GM21423 (cell line): ENCODE data around the gene LRRC49.

Experiments used
- ATAC-seq: cut with Tn5 transposase; IDR thresholded peaks from one replicate; pipeline ENCODE4 v1.9.1; 2021; ENCODE audit warnings: mild to moderate bottlenecking, moderate library complexity; ENCODE audit not compliant: unreplicated experiment

LRRC49 gene

DNA sequence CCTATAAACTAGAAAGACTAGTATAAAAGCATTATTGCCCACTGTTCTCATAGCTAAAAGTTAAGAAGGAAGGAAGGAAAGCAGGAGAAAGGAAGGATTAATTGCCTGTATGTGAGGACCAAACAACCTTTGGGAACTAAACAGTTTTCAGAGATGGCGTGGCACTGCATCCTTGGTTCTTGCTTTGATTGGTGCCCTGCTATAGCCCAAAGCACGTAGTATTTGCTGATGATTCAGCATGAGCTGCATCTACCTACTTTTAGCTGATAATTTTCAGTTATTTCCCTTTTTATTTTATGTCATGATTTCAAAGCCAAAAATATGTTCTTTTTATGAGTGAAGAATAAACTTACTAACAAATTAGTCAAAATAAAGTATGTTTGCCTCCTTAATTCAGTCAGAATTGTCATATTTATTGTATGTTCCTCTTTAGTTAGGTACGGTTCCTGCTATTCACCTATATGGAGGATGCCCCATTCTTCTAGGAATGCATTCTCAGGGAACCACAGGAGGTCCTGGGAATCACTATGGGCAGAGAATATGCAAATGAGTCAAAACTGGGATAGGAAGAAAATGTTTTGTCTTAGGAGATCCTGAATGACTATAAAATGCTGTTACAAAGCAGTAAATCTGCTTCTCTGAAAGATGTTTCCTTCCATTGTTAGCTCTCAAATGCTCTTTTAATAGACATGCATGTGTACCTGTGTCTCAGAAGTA is 157.2 kb downstream of the LRRC49 start:
- no peak for ATAC-seq

DNA sequence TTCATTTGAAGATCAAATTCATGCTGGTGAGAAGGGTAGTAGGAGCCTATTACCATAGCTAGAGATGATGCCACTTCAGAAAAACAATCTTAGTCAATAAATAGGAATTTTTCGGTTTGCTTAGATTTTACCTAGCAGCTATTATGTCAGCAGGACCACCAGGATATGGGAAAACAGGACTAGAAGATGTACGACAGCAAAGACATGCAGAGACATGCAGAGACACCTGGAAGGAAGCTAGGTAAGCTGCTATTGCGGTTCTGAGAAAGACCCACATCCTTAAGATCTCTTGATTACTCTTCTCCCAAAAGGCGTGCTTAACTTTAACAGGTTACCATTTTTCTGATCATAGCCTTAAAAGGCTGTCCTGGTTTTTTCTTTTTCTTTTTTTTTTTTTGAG is 157.8 kb downstream of the LRRC49 start:
- no peak for ATAC-seq

DNA sequence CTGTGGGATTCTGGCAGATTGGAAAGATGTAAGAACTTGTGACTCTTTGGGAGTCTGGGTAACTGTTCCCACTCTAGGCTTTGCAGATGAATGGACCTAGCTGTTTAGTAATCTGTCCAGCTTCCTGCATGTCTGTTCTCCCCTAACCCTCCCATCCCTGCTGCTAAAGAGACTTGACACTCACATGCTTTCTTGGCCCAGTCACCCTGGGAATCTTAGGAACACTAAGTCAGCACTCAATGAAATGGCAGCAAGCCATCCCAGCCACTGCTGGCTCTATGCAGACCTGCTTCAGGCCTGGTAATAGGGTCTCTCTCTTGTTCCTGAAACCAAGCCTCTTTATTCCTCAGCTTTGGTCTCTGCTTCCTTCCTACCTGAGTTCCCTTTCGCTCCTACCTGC is 158.9 kb downstream of the LRRC49 start:
- ATAC-seq, result no peak

DNA sequence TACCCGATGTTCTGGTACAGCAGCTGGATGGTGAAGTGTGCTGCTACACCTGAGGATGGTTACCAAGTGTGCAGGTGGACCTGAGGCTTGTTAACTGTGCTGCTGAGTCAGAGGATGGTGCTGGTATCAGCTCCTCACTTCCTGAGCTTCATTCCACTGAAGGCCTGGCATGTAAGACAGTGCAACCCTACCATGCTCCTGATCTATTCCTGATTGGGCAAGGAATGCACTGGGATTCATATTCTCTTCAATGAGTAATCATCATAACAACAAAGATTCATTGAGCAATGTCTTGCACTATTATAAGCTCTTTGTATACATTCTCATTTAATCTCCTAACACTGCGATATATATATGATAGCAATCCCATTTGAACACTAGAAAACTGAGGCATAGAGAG is 159.7 kb downstream of the LRRC49 start:
- no peak for ATAC-seq

DNA sequence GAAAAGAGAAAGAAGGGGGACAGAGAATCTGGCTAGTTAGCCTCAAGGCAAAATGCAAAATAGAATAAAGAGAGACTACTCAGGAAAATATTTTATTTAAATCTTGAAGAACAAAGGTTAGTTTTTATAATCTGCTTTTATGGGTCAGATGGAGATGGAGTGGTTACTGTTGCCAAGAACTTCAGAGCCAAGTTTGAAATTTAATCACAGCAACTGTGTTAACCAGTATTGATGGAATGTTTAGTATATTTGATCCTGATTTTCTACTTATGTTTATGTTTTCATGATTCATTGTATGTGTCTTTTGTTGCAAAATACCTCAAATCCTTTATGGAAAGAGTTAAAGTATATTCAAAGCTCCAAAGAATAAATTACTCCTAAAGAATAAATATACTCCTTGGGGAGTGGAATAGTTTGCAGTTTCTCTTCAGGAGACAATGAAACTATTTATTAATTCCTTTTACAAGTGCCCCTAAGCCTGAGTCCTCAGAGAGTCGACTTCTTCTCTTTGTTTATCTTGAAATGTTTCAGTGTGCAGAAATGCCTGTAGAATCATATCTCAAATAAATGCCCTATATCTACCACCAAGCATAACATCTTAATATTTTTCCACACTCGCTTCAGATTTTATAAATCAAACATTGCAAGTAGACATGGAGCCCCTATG is 161.8 kb downstream of the LRRC49 start:
- no peak for ATAC-seq

DNA sequence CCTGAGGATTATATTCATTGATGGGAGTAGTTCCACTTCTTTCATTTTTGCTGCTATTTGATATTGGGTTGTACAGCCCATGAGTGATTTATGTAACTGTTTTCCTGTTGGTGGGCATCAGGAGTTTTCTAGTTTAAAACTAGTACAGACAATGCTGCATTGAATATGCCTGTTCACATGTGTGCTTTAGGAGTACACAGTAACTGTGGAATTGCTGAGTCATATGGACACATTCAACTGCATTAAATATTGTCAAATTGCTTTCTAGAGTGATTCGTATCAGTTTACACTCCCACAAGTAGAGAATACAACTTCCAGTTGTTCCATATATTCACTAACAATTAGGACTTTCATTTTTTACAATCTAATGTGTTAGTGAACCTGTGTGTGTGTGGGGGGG is 162.8 kb downstream of the LRRC49 start:
- no peak for ATAC-seq

DNA sequence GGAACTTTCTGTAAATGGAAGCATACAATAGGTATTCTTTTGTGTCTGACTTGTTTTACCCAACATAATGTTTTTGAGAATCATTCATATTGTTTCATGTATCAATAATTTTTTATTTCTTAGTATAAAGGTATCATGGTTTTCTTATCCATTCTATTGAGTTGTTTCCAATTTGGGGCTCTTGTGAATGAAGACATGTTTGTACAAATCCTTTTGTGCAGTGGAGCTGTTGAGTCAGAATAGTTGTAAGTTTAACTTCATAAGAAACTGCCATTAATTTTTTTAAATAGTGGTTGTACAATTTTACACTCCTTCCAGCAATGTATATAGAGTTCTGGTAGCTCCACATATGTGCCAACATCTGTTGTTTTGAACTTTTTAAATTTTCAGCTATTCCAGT is 163.5 kb downstream of the LRRC49 start:
- ATAC-seq, result no peak

DNA sequence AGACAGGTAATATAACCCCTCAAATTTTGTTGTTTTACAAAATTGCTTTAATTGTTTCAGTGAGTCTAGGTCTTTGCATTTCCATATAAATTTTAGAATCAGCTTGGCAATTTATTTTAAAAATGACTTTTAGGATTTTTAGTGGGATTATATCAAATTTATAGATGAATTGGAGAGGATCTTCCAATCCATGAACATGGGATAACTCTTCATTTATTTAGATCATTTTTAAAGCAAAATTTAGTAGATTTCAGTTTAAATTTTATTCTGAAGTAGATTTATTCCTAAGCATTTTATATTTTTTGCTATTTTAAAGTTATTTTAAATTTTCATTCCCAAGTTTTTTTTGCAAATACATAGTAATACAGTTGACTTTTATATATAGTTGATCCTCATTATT is 164.5 kb downstream of the LRRC49 start:
- ATAC-seq, result no peak

DNA sequence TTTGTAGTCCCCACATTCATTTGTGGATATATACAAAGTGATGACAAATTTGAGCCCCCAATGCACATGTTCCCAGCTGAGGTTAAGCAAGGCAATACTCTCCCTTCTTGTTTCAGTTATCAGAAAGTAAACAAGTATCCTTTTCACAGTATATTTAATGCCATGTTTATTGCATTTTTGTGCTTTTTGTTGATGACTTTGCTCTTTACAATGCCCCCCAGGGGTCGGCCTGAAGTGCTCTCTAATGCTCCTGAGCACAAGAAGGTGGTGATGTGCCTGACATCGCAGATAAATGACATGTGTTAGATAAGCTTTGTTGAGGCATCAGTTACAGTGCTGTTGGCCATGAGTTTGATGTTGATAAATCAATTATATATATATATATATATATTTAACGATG is 165.0 kb downstream of the LRRC49 start:
- no peak for ATAC-seq

DNA sequence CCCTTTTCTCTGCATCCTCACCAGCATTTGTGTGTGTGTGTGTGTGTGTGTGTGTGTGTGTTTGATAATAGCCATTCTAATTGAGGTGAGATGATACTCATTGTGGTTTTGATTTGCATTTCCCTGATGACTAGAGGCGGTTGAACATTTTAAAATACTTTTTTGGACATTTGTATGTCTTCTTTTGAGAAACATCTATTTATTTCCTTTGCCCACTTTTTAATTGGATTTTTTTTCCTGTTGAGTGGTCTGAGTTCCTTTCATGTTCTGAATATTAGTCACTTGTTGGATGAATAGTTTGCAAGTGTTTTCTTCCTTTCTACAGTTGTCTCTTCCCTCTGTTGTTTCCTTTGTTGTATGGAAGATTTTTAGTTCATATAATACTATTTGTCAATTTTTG is 168.4 kb downstream of the LRRC49 start:
- ATAC-seq, result no peak

DNA sequence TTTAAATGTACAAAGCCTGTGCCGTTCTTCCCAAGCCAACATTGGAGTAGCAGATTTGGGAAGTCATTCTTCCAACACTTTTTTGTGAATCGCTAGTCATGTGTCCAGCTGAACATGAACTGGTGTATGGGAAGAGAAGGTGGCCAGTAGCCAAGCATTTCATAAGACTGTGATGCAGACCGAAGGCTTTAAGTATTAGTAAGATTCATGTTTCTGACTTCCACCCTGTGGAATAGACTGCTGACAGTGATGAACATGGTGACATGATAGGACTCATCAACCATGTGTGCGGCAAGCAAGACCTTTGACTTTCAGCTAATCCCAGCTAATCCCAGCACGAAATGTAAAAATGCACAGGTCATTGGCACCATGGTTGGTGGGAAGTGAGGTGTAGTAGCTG is 174.4 kb downstream of the LRRC49 start:
- ATAC-seq, result no peak

DNA sequence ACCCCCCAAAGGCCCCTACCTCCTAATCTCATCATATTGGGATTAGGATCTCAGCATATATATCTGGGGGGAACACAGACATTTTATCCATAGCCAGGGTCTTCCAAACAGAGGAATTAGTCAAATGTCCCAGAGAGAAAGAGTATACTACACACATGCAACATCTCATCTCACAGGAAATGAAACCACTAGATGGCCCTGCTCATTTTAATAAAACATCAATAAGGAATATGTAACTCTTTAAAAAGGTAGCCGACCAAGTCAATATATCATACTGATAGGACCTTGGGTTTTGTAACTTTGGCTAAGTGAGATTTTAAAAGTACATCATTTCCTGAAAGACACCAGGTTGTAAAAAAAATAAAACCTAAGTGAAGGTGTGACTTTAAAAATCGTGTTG is 177.1 kb downstream of the LRRC49 start:
- ATAC-seq, result no peak

DNA sequence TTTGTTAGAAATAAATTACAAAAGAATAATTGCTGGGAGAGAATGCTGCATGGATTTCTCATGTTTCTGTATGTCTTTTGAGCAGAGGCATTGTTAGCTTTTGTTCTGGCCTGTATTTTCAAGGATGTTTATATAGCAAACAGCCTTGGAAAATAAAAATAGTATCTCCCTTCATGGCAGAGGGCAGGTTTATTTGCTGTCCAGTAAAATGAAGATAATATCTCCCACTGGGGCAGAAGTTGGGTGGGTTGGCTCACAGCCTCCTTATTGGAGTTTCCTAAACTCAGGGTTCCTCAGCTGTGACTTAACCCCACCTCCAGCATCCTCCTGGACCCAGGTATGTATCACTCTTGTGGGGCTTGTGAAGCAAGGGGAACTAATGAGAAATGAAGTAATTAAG is 178.9 kb downstream of the LRRC49 start:
- ATAC-seq, result no peak

DNA sequence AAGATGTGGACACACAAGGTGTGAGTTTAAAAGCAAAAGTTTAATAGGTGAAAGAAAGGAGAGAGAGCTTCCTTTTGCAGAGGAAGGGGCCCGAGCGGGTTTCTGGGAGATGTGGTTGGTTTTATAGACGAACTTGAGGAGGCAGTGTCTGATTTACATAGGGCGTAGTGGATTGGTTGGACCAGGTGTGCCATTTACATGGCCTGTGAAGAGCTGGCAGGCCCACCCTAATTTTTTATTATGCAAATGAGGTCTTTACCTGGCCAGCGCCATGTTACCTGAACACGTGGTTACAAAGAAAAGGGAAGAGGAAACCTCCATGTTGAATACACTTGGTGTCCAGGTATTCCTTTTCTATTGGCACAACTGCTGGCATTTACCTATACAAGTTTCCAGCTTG is 179.8 kb downstream of the LRRC49 start:
- ATAC-seq, result no peak

DNA sequence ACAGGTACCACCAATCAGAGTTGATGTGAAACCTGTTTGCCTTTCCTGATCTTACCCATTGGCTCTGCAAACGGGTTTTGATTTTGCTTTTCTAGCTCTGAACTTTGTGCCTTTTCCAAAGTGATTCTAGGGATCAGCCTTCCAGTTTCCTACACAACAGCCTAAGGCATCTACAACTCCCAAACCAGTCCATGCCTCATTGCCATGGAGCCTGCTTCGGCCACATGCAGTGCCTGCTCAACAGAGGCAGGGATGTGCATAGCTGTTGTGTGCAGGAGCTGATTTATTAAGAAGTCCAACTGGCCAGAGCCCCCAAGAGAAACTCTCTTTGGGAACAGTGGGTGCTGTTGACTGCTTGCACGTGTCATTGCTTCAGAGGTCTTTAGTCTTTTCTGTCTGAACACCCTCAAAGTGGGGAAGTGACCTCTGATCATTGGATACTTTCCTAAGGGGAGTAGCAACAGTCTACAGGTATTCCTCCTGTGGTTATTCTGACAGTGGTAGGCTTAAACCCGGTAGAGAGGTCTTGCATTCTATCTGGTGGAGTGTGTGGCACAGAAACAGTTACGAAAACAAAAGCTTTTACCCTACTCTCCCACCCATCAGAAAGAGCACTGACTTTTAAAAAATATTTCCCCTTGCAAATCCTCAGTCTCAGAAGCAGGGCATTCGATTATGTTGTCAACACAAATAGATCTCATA is 186.0 kb downstream of the LRRC49 start:
- no peak for ATAC-seq

DNA sequence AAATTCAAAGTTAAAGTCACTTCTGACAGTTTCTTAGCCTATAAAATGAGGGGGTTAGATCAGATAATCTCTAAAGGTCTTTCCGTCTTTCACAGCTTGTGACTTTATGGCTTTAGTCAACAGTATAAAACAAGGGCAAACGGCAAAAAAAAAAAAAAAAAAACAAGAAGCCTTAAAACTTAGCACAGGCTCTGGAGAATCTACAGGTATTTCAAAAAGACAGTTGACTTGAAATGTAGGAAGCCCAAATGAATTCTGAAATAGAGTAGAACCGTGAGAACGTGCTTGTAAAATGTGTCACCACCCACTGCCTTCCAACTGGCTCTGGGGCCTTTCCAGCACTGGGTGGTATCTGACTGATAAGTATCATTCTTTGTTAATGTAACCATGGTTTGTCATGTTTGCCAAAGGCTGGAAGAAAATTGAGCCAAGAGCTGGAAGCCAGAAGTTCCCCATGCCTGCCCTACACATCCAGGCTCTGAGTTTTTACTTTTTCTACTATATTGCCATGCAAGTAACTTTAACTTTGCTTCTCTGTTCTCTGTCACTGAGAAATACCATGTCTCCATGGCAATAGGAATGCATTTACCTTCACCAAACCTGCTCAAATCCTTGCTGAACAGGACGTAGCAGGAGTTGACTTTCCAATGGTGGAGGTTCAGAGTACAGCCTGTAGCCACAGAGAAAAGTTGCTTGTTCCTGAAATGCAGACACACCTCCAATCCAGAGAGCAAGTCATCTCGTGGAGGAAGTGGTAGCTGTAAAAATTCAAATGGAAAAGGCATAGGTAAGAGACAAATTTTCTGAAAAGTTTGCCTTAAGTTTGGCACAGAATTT is 186.8 kb downstream of the LRRC49 start:
- ATAC-seq, result no peak

DNA sequence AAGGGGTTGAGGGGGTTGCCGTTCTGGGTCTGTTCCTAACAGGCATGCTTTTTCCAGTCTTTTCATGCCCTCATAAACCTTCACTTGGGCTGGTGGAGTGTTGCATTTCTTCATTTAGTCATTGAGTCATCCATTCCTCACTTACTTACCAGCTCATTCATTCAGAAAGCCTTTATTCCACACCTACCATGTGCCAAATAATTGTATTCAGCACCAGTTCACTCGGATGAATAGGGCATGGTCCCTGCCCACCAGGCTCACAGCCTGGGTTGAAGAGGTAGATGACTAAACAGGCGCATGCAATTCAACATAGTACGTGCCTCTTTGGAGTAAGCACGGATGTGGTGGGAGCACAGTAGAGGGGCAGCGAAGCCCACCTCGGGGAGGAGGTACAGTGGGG is 187.5 kb downstream of the LRRC49 start:
- no peak for ATAC-seq

DNA sequence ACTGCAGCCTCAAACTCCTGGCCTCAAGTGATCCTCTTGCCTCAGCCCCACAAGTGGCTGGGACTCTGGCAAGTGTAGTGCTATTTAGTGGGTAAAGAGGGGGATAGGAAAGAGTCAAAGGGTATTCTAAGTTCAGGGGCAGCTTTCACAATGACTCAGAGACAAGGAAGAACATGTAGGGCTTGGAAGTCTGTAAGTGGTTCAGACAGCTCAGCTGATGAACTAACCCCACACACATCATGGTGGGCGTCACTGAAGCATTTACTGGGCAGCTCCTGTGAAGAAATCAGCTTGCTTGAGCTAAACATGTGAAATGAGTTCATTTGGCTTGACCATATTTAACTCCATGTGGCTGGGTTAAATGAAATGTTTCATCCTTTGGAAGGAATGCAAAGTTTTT is 188.1 kb downstream of the LRRC49 start:
- ATAC-seq, result no peak

DNA sequence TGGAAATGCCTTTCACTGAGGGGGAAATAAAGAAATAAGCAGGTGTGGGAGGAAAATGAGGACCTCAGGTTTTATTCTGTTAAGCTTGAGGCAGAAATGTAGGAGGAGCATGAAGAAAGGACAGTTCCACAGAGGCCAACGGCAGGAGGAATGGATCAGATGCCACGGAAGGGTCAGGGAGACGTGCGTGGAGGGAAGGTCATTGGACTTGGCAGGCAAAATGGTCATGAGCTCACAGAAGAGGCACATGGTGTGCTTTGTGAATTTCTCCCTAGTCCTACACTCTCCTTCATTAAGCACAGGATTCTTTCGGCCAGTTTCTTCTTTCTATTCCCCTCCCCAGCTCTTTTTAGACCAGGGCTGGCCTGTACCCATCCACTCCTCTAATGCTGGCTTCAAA is 190.2 kb downstream of the LRRC49 start:
- no peak for ATAC-seq

DNA sequence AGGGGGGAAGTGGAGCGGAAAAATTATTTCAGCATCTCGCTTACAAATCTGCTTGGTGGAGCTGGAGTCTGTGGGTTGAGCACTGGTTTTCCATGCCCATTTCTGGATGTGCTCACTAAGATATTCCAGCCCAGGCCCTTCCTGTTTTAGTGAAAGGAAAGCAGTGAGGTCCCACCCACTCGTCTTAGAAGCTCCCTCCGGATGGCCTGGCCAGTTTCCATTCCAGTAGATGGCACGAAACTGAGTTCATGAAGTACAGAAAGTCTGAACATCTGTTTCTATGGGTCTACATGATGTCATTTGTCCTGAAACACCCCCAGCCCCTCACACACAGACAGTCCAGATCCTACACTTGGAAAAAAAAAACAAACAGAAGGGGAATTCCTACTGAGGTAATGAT is 190.7 kb downstream of the LRRC49 start:
- ATAC-seq, result no peak

DNA sequence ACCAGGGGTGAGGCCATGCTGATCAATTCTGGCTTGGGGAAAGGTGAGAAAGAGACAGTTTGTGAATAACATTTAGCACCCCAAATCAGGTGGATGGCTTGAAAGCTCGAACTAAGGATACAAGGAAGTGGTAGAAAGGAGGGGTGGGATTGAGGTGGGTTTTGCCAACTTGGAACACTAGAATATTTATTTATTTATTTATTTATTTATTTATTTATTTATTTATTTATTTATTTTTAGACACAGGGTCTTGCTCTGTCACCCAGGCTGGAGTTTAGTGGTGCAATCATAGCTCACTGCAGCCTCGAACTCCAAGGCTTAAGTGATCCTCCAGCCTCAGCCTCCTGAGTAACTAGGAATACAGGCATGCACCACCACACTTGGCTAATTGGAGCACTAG is 191.6 kb downstream of the LRRC49 start:
- no peak for ATAC-seq
